GM12875 (cell line): ENCODE measurements around the gene PGLYRP3.

ENCODE experiments used
- H3K4me3 ChIP-seq: one replicate; pipeline ENCODE4 v1.5.1; 2011; ENCODE audit warnings: low read depth, low read length, control low read depth
- TF ChIP-seq, protein P1 (sequence below): IDR thresholded peaks from 2 replicates; pipeline ENCODE4 v1.5.1; 2011; ENCODE audit warnings: low read depth, mild to moderate bottlenecking, control low read depth, inconsistent platforms, low read length, moderate library complexity, borderline replicate concordance; ENCODE audit not compliant: insufficient read depth

Gene PGLYRP3

DNA sequence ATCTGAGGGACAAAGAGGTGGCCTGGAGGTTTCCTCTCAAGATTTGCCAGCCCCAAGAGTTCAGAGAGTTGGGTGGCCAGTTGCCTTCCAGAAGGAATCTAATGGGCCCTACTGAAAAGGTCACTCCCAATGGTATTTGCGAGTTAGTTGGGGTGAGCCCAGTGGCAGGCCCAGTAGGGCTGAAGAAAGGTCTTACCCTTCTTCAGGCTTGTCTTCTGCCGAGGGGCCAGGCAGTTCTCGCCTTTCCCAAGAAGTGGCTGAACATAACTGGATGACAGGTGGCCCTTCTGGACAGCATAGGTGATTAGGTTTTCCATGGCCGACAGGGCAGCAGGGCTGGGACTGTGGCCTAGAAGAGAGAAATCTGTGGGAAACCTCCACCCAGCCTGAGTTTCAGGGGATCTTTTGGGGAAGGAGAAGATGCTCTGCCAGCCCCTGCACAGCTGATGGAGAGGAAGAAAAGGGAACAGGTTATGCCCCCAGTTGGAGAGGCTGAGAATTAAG lies 28.7 kb upstream of the PGLYRP3 start:
- TF ChIP-seq, protein P1, sequence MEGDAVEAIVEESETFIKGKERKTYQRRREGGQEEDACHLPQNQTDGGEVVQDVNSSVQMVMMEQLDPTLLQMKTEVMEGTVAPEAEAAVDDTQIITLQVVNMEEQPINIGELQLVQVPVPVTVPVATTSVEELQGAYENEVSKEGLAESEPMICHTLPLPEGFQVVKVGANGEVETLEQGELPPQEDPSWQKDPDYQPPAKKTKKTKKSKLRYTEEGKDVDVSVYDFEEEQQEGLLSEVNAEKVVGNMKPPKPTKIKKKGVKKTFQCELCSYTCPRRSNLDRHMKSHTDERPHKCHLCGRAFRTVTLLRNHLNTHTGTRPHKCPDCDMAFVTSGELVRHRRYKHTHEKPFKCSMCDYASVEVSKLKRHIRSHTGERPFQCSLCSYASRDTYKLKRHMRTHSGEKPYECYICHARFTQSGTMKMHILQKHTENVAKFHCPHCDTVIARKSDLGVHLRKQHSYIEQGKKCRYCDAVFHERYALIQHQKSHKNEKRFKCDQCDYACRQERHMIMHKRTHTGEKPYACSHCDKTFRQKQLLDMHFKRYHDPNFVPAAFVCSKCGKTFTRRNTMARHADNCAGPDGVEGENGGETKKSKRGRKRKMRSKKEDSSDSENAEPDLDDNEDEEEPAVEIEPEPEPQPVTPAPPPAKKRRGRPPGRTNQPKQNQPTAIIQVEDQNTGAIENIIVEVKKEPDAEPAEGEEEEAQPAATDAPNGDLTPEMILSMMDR: no peak
- peak overlapping the region; percentile 56 for H3K4me3 ChIP-seq

DNA sequence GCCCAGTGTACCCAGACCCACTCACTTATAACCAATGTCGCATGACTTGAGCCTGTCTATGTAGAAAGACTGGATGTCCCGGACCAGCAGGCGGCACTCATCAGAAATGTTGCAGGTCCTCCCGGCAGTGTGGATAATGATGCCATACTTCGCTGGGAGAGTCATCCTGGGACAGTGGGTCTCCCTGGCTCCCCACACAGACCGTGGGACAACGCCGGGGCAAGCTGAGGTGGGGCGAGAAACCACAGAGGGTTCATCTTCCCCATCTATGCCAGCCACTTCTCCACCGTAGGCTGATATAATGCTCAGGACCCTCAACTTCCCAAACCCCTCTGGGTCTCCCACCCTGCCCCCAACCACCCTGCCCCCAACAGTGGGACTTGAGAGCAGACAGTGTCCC lies 27.6 kb upstream of the PGLYRP3 start:
- TF ChIP-seq, protein P1: no peak
- no peak overlapping the region for H3K4me3 ChIP-seq

DNA sequence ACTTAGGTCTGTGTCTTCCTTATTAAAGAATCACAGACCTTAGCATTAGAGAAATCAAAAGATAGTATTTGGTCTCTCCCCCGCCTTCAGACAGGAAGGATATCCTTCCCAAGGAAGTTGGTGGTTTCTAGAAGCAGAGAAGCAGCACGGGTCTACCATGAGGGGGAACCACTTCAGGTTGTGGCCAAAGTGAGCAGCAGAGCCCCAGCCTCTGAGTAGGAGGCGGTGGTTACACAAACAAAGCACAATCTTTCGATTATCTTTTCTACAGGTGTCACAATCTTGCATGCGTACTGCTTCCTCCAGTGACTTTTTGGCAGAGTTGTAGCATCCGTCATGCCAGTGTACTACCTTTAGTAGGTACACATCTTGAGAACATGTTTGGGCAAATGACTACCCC lies 27.1 kb upstream of the PGLYRP3 start:
- TF ChIP-seq, protein P1: no peak
- H3K4me3 ChIP-seq: no peak overlapping the region

DNA sequence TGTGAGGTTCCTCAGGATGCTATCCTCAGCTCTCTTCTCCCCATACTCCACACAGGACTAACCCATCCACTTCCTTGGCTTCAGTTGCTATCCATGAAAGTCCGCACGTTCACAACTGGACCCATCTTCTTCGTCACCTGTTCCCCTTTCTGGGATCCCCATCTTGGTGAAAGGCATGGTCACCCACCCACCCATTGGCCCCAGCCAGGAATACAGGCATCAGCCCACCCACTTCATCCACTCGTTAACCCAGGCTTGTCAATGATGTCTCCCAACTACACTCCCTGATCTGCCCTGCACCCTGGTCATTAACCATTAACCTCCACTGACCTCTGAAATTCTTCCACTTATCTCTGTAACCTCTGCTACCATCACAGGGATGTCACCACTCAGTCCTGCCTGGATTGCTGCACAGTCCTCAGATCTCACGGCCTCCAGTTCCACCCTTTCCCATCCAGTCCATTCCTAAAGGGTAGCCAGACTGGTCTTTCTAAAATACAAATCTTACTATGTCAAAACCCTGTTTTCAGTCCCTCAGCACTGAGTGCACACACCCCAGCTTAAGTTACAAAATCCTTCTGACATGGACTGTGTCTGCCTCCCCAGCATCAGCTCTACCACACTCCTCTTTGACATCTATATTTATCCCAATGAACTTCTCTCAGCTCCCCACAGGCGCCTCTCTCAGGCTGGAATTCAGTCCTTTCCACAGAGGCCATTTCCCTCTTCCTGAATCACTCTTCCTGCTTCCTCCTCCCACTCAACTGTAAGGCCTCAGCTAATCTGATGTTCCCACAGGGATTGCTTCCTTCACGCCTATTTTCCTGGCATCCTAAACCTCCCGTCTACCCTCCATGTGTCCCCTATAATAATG lies 25.5 kb upstream of the PGLYRP3 start:
- no peak overlapping the region for H3K4me3 ChIP-seq
- TF ChIP-seq, protein P1: no peak

DNA sequence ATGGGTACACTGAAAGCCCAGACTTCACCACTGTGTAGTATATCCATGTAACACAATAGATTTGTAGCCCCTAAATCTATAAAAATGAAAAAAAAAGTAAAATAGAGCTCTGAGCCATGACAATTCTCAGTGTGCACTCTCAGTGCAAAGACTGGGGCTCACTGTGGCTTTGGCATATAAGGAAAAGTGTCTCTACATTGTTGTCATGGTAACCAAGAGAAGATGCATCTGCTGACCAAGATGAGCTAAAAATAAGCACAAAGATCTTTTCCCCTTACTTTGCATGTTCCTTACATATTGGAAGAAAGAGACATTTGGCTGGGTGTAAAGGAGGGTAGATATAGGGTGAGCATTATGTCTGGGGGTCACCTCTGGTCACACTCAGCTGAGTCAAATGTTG lies 23.9 kb upstream of the PGLYRP3 start:
- no peak overlapping the region for H3K4me3 ChIP-seq
- TF ChIP-seq, protein P1: no peak

DNA sequence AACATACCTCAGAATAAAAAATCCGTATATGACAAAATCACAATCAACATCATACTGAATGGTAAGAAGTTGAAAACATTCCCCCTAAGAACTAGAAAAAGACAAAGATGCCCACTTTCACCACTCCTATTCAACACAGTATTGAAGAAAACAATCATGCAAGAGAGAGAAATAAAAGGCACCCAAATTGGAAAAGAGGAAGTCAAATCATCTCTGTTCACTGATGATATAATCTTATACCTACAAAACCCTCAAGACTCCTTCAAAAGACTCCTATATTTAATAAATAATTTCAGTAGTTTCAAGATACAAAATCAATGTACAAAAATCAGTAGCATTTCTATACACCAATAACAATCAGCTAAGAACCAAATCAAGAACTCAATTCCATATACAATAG lies 21.1 kb upstream of the PGLYRP3 start:
- TF ChIP-seq, protein P1: no peak

DNA sequence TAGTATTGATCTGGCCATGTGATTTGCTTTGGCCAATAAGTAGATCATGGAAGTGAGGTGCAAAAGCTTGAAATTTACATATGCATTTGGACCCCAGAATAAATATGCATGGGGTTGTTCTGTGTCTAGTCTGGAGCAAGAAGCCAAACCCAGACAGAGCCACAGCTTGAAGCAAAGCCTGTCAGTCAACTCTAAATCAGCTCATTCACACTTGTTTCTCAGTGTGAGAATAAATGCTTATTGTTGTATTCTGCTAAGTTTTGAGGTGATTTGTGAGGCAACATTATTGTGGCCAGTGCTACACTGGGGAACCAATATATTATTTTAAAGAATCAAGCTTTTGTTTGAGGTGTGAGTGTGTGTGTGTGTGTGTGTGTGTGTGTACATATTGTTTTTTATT lies 12.2 kb upstream of the PGLYRP3 start:
- TF ChIP-seq, protein P1: no peak

More for the DNA sequence above, 21.1 kb upstream of the PGLYRP3 start:
- H3K4me3 ChIP-seq: no peak overlapping the region

More for the DNA sequence above, 12.2 kb upstream of the PGLYRP3 start:
- H3K4me3 ChIP-seq: no peak overlapping the region
